Calu3 (cell line): ENCODE measurements around the gene WDR54. TPM values are rescaled to one million over a fixed set of nuclear protein-coding genes. Genes with fewer than 3 reads are reported as not detected.

Source experiments
- BruUV-seq: library from RNA; stranded (reverse); fragments of 400-500 nt; replicated peaks from 2 replicates; lab custom pipeline; 2021; lab: Mats Ljungman, UMichigan
- CTCF ChIA-PET: fragments of 300-600 bp; sonication (Branson Sonifier 250); formaldehyde crosslinking; loops from one replicate; lab custom pipeline; 2022; ENCODE audit warnings: antibody characterized with exemption; lab: Charles Lee
- DNase-seq: peaks from one replicate; pipeline ENCODE4 v3.0.0; 2022
- H3K27ac Mint-ChIP-seq: one replicate; pipeline ENCODE4 v1.8.0; 2022; ENCODE audit warnings: mixed read lengths; ENCODE audit not compliant: unreplicated experiment
- H3K27me3 Mint-ChIP-seq: one replicate; pipeline ENCODE4 v1.8.0; 2022; ENCODE audit warnings: mixed read lengths; ENCODE audit not compliant: unreplicated experiment
- H3K36me3 Mint-ChIP-seq: one replicate; pipeline ENCODE4 v1.8.0; 2022; ENCODE audit warnings: mild to moderate bottlenecking, moderate library complexity, mixed read lengths; ENCODE audit not compliant: insufficient read depth, unreplicated experiment
- H3K4me1 Mint-ChIP-seq: one replicate; pipeline ENCODE4 v1.8.0; 2022; ENCODE audit warnings: mild to moderate bottlenecking, low read depth, mixed read lengths; ENCODE audit not compliant: unreplicated experiment
- H3K4me3 Mint-ChIP-seq: one replicate; pipeline ENCODE4 v1.8.0; 2022; ENCODE audit warnings: mild to moderate bottlenecking, low read depth, moderate library complexity, mixed read lengths; ENCODE audit not compliant: unreplicated experiment
- H3K9me3 Mint-ChIP-seq: one replicate; pipeline ENCODE4 v1.8.0; 2022; ENCODE audit warnings: low read depth, mixed read lengths; ENCODE audit not compliant: unreplicated experiment
- CTCF ChIP-seq: fragments of 200-600 bp; IDR thresholded peaks from one replicate; pipeline ENCODE4 v1.8.0; 2022; ENCODE audit warnings: antibody characterized with exemption; ENCODE audit not compliant: unreplicated experiment
- intact Hi-C: fragments of 100-400 bp; cut with micrococcal nuclease; formaldehyde crosslinking; loops from one replicate; pipeline ENCODE4 v1.10.0; 2022; ENCODE audit not compliant: unreplicated experiment
- total RNA-seq: library from RNA; stranded (reverse); gene quantifications from 2 replicates; pipeline ENCODE4 v1.2.3, GENCODE V29; 2022

WDR54 gene
- total RNA-seq, 1 experiment from 2014 or later, result 30.5 TPM

DNA sequence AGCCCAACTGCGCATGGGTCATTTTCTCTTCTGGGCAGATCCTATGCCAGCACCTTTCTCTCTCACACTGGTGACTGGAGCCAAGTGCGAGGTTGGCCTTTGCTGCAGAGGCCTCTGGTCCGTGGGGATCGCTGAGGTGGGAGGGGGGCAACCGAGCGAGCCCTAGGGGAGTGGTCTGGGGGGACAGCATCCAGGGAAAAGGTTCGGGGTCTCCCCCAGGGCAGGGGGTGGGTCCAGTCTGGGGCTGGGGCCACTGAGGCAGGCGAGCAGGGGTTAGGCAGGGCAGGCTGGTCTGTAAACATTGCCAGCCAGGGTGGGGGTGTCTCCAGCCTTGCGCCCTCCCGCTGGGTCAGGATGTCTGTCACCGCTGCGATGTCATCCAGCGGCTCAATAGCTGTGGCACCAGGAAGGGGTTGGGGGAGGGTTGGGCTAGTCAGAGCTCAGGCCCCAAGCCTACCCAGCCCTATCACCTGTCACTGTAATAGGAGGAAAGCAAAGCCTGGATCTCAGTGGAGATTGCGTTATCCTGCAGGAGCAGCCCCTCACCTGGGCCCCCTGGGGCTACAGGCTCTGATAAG lies 4.7 kb downstream of the WDR54 start:
- H3K9me3 Mint-ChIP-seq, result no peaks in the 10 kb centered on the region
- H3K36me3 Mint-ChIP-seq, result peaks cover 75% of the 10 kb centered on the region
- H3K27ac Mint-ChIP-seq, result no peak overlapping the region
- BruUV-seq, result no TSS peak
- intact Hi-C loops, result no loop called here
- H3K27me3 Mint-ChIP-seq, result no peaks in the 10 kb centered on the region
- no peak overlapping the region for H3K4me3 Mint-ChIP-seq
- TF ChIP-seq CTCF, result no peak
- H3K4me1 Mint-ChIP-seq, result peaks cover 26% of the 10 kb centered on the region
- no peak for DNase-seq
- CTCF ChIA-PET, result no interaction called here

DNA sequence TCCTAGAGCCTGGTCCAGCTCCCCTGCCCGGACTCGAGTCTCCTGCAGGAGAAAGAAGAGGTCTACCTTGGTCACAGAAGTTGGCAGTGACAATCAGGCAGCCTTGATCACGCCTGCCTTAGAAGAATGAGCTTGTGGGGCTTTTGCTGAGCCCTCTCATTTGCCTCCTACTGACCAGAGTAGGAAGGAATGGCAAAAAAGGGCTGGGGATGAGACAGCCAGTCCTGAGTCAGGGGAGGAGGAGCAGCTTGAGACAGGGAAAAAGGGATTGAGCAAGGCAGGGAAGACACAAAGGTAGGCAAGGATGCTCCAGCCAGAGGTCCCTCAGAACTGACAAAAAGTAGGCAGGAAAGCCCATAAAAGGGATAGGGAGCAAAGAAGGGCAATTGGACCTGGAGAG lies 6.0 kb downstream of the WDR54 start:
- TF ChIP-seq CTCF, result no peak
- DNase-seq, result no peak
- Mint-ChIP-seq H3K9me3 (no peaks in the 10 kb centered on the region), H3K4me1 (peaks cover 17% of the 10 kb centered on the region), H3K27ac (no peak overlapping the region), H3K27me3 (no peaks in the 10 kb centered on the region), H3K36me3 (peaks cover 70% of the 10 kb centered on the region), H3K4me3 (no peak overlapping the region)
- CTCF ChIA-PET, result no interaction called here
- BruUV-seq, result no TSS peak
- intact Hi-C loops, result no loop called here

DNA sequence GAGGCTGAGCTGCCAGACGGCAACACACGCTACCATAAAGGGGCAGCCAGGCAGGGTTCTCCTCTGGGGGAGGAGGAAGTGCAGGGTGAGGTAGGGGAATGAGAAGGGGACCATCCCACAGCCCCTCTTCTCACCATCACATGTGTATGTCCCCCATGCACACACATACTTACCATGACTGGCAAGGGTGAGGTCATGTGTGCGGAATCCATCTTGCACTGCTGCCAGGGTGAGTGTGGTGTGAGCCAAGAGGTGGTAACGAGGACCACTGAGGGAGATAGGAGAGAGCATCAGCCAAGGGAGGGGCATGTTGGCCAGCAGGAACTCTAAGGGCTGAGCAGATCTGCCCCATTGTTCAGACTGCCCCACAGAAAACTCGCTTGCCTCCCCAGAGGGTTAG lies 7.1 kb downstream of the WDR54 start:
- intact Hi-C loops, result no loop called here
- H3K4me3 Mint-ChIP-seq, result no peak overlapping the region
- DNase-seq, result no peak
- peaks cover 61% of the 10 kb centered on the region for H3K36me3 Mint-ChIP-seq
- BruUV-seq, result no TSS peak
- CTCF ChIA-PET, result no interaction called here
- H3K27me3 Mint-ChIP-seq, result no peaks in the 10 kb centered on the region
- H3K9me3 Mint-ChIP-seq, result no peaks in the 10 kb centered on the region
- H3K27ac Mint-ChIP-seq, result no peak overlapping the region
- H3K4me1 Mint-ChIP-seq, result peaks cover 8% of the 10 kb centered on the region
- TF ChIP-seq CTCF, result no peak

DNA sequence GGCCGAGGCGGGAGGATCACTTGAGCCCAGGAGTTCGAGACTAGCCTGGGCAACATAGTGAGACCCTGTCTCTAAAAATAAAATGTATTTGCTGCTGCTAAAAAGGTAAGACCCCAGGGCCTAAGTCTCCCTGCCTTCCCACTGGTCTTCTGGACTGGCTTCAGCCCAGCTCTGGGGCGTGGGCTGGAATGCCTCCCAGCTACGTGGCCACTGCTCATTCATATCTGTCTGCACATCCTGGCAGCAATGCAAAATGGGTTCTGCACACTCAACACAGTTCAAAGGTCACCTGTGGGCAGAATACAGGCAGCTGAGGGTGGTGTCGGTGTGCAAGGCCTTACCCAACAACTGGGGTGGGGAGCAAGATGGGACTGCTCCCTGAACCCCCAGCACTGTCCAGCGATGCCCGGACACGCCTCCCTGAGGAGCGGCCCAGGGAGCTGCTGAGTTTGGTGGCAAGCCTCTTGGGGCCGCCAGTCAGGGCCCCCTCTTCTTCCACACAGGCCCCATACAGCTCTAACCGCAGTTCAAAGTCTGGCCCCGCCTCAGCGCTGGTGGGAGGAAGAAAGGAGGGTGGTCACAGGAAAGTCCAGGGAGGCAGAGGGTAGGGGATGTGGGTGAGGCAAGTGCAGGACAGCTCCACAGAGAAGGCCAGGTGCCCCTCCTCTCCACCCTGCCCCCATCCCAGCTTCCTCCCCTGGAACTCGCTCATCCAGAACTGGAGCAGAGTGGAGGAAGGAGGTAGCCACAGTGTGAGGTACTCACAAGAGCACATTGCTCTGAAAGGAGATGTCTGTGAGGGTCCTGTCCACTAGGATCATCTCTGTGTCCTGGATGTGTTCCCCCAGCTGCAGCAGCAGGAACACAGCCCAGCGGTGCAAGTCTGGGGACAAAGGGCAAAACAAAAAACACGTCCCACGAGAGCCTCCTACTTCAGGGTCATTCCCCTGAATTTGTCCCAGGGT lies 8.2 kb downstream of the WDR54 start:
- Mint-ChIP-seq H3K9me3 (no peaks in the 10 kb centered on the region), H3K27ac (no peak overlapping the region), H3K36me3 (peaks cover 50% of the 10 kb centered on the region), H3K4me3 (no peak overlapping the region), H3K4me1 (peaks cover 3% of the 10 kb centered on the region), H3K27me3 (no peaks in the 10 kb centered on the region)
- CTCF ChIA-PET, result no interaction called here
- no peak for DNase-seq
- intact Hi-C loops, result no loop called here
- no TSS peak for BruUV-seq
- TF ChIP-seq CTCF, result no peak
